Neutrophil (primary cell): ENCODE results near the gene PLIN5.

Experiments used
- H3K27ac ChIP-seq: fragments of 200-600 bp; sonication (generic); 2 replicates; pipeline ENCODE4 v1.5.1; 2016; ENCODE audit warnings: mild to moderate bottlenecking, moderate library complexity
- H3K27me3 ChIP-seq: fragments of 200-600 bp; sonication (generic); 2 replicates; pipeline ENCODE4 v1.6.0; 2016; ENCODE audit warnings: mild to moderate bottlenecking
- H3K36me3 ChIP-seq: fragments of 200-600 bp; sonication (generic); 2 replicates; pipeline ENCODE4 v1.5.1; 2017
- H3K4me1 ChIP-seq, 2 experiments: fragments of 200-600 bp in 1 of 2; sonication (generic) in 1 of 2; 1 replicate in 1 of 2; 2 replicates in 1 of 2; pipeline versions ENCODE4 v1.5.1 to v1.6.1; 2013 to 2016; ENCODE audit warnings: low read depth in 1 of 2, low read length in 1 of 2, mild to moderate bottlenecking in 1 of 2, moderate library complexity in 1 of 2; ENCODE audit not compliant: control insufficient read depth in 1 of 2, insufficient read depth in 1 of 2
- H3K4me3 ChIP-seq, 2 experiments: fragments of 200-600 bp in 1 of 2; sonication (generic) in 1 of 2; 1 replicate in 1 of 2; 2 replicates in 1 of 2; pipeline ENCODE4 v1.5.1; 2013 to 2016; ENCODE audit warnings: low read depth in 1 of 2, low read length in 1 of 2, mild to moderate bottlenecking in 1 of 2, moderate library complexity in 1 of 2
- H3K9me3 ChIP-seq: fragments of 200-600 bp; sonication (generic); 2 replicates; pipeline ENCODE4 v1.5.1; 2016
- CTCF ChIP-seq: fragments of 200-600 bp; sonication (generic); IDR thresholded peaks from 2 replicates; pipeline ENCODE4 v1.5.1; 2016; ENCODE audit warnings: antibody characterized with exemption

Gene PLIN5

GRCh38 chr19:4538601-4538954 lies 3.6 kb upstream of the PLIN5 start:
- peaks cover 89 to 97% of the 10 kb centered on the region in 2 experiments for H3K4me1 ChIP-seq
- H3K36me3 ChIP-seq = peaks cover 24% of the 10 kb centered on the region
- H3K27me3 ChIP-seq = no peaks in the 10 kb centered on the region
- H3K27ac ChIP-seq = peak overlapping the region; percentile 95
- no peak for TF ChIP-seq CTCF
- peak overlapping the region; percentile 97 to 100 for H3K4me3 ChIP-seq
- H3K9me3 ChIP-seq = no peaks in the 10 kb centered on the region

DNA sequence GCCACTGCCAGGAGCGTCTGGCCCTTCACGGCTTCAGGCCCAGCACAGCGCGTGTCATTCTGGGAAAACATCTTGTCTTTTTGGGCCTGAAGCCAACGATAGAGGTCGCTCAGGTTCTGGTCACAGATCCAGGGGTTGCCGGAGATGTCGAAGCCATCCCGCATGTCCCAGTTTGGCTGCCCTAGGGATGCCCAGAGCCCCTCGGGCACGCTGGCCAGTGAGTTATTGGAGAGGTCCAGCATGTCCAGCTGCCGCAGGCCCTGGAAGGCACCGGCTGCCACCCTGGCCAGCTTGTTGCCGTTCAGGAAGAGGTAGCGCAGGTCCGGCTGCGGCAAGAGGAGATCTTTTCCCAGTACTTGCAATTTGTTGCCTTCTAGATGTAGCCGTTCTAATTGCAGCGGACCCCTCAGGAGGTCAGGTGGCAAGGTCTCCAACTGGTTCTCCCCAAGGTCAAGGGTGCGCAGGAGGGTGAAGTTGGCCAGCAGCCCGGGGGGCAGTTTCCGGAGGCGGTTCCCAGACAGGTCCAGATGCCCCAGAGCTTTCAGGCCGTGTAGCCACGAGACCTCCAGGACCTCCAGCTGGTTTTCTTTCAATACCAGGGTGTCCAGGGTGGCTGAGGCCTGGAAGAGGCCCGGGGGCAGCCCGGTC lies 3.1 kb upstream of the PLIN5 start:
- Histone ChIP-seq H3K4me3 (peak overlapping the region; percentile 97 to 100), H3K4me1 (peaks cover 89 to 92% of the 10 kb centered on the region in 2 experiments), H3K36me3 (peaks cover 24% of the 10 kb centered on the region), H3K27me3 (no peaks in the 10 kb centered on the region), H3K27ac (peak overlapping the region; percentile 95), H3K9me3 (no peaks in the 10 kb centered on the region)
- TF ChIP-seq CTCF = no peak

GRCh38 chr19:4536798-4537197 lies 1.8 kb upstream of the PLIN5 start:
- Histone ChIP-seq H3K4me1 (peaks cover 77 to 79% of the 10 kb centered on the region in 2 experiments), H3K27ac (peak overlapping the region; percentile 95), H3K9me3 (no peaks in the 10 kb centered on the region), H3K4me3 (peak overlapping the region; percentile 97 to 100), H3K27me3 (no peaks in the 10 kb centered on the region), H3K36me3 (peaks cover 24% of the 10 kb centered on the region)
- no peak for TF ChIP-seq CTCF

DNA sequence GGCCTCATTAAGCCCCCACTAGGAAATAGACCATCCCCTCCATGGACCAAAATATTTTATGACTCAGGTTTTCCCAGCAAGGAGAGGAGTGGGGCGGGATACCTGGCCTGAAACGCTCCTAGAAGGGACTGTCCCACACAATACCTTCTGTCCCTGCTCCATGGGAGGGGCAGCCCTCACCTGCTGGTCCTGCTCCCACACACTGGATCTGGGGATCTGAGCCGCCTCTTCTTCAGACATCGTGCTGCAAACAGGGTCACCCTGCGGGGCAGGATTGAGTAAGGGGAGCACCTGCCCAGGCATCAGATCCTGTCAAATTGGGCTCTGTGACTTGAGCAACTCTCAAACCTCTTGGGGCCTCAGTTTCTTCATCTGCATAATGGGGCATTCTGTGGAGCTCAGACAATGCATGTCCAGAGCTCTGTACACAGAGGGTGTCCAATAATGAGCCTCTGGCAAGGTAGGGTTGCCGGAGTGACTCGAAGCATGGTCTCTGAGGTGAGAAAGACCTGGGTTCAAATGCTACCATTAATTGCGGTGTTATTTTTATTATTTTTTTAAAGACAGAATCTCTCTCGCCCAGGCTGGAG lies 1.1 kb downstream of the PLIN5 start:
- Histone ChIP-seq H3K4me1 (peaks cover 50 to 51% of the 10 kb centered on the region in 2 experiments), H3K27ac (peak overlapping the region; percentile 95), H3K27me3 (no peaks in the 10 kb centered on the region), H3K36me3 (peaks cover 26% of the 10 kb centered on the region), H3K9me3 (no peaks in the 10 kb centered on the region), H3K4me3 (no peak overlapping the region)
- no peak for TF ChIP-seq CTCF

- Histone ChIP-seq H3K9me3 (no peaks in the 10 kb centered on the region), H3K27me3 (no peaks in the 10 kb centered on the region), H3K4me1 (peaks cover 44 to 45% of the 10 kb centered on the region in 2 experiments), H3K4me3 (no peak overlapping the region), H3K36me3 (peaks cover 28% of the 10 kb centered on the region), H3K27ac (peak overlapping the region; percentile 95)
- no peak for TF ChIP-seq CTCF
Observed at GRCh38 chr19:4533334-4533733, 1.7 kb downstream of the PLIN5 start.
